Hippocampal formation (tissue), 2 donors: ENCODE data around the gene SRD5A1.

ENCODE experiments used
- DNase-seq, 2 donors: peaks; one replicate each; lab custom pipeline; 2025; lab: John Stamatoyannopoulos, UW

The SRD5A1 gene

GRCh38 chr5:6604341-6604740 is 28.9 kb upstream of the SRD5A1 start:
- no peak for DNase-seq

DNA sequence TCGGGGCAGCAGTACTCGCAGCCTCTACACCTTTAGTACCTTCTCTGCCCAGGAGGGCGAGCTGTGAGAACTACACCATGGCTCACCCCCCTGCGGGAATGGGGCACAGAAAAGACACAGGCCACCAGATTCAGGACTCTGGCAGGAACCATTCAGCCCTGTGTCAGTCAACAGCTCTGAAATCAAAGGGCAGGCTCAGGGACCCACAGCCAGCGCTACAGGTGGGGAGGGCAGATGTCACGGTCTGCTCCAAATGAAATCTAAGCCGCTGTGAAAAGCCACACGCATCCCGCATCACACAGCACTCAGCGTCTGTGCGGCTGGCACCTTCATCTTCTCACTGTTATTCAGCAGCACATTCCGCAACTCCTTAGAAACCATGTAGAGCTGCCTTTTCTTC is 28.3 kb upstream of the SRD5A1 start:
- DNase-seq = no peak

GRCh38 chr5:6606884-6607558 is 26.2 kb upstream of the SRD5A1 start:
- DNase-seq = no peak

GRCh38 chr5:6607559-6607936 is 25.7 kb upstream of the SRD5A1 start:
- no peak for DNase-seq

GRCh38 chr5:6608016-6608415 is 25.2 kb upstream of the SRD5A1 start:
- DNase-seq = no peak

GRCh38 chr5:6611334-6612256 is 21.6 kb upstream of the SRD5A1 start:
- DNase-seq = no peak

DNA sequence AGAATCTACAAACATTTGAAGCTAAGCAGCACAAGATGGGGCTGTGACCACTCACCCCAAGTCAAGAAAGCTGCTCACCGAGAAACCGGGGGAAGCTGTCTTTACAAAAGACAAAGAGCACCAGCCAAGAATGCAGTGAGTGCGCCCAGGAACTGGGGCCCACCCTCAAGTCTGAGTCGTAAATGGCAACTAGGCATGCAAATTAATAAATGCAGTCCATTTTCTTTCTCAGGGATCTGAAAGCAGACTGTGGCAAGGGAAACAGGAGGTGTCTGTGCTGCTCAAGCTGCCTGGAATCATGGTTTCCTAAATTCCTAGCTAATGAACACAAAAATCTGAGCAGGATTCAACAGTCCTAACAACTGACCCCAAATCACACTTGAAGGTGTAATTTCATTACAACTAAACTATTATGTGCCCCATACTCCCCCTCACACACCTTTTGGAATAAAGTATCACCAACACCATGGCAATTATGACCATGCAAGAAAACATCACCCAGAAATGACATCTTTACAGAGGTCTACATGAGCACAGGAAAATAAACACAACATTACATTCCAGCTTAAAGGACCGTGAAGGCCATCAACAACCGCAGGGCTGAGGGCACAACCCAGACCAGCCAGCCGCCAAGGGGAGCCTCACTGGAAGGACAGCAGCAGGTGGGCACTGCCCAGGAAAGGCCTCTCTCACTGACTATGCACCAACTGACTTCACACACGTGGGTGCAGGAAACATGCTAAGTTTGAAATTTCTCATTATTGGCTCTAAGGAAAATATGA is 18.0 kb upstream of the SRD5A1 start:
- DNase-seq = no peak

DNA sequence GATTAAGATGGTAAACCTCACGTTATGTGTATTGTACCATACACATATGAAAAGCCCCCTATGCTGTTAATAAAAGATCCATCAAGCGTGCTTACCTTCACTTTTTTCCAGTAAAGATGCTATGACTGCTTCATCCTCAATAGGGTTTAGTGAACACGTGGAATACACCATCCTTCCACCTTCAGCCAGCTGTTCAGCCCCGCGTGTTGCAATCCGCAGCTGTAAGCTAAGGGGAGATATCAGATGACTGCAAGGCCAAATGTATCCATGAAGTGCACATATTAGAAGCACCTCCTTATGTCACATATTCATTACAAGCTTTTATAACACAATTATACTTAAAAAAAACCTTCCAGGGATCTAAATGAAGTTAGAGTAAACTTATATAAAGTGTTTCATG is 16.6 kb upstream of the SRD5A1 start:
- no peak for DNase-seq

GRCh38 chr5:6623228-6623627 is 10.0 kb upstream of the SRD5A1 start:
- no peak for DNase-seq

- DNase-seq = no peak
These were observed 9.3 kb upstream of the SRD5A1 start for GRCh38 chr5:6623941-6624340.

DNA sequence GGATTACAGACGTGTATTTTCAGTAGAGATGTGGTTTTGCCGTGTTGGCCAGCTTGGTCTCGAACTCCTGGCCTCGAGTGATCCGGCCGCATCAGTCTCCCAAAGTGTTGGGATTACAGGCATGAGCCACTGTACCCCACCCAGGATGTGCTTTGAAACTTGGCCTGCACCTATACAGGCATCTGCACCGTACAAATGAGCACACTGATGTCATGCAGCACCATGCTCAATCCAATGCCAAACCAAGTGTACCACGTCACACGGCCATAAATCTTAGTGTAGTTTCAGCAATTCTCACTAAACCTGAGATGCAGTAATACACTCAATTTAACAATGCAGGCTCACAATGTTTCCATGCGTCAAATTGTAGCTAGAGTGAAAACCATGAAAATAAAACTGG is 6.7 kb upstream of the SRD5A1 start:
- DNase-seq = no peak

GRCh38 chr5:6631441-6631840 is 1.8 kb upstream of the SRD5A1 start:
- DNase-seq = no peak

DNA sequence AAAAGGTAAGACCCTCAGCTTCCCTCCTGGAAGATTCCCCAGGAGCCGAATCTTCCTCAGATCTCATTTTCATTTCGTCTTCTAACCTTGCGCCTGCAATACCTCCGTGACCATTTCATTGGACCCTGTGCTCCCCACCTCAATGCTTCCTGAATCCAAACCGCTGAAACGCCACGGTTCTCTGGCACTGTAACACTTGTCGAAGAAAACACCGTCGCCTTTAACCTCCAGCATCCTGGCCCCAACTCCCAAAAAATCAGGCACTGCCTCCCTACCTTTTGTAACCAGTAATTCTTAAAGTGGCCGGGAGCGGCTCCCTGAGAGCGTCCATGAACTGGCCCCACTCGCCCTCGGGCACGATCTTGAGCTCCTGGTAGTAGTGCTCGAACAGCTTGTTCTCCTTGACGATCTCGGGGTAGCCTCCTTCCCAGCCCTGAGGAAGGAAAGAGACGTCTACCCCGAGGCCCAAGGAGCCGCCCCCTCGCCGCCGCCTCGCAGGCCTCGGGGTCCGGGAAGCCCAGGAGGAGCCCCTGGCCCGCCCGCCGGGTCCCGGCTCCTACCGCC is 834 bp upstream of the SRD5A1 start:
- DNase-seq = no peak

DNA sequence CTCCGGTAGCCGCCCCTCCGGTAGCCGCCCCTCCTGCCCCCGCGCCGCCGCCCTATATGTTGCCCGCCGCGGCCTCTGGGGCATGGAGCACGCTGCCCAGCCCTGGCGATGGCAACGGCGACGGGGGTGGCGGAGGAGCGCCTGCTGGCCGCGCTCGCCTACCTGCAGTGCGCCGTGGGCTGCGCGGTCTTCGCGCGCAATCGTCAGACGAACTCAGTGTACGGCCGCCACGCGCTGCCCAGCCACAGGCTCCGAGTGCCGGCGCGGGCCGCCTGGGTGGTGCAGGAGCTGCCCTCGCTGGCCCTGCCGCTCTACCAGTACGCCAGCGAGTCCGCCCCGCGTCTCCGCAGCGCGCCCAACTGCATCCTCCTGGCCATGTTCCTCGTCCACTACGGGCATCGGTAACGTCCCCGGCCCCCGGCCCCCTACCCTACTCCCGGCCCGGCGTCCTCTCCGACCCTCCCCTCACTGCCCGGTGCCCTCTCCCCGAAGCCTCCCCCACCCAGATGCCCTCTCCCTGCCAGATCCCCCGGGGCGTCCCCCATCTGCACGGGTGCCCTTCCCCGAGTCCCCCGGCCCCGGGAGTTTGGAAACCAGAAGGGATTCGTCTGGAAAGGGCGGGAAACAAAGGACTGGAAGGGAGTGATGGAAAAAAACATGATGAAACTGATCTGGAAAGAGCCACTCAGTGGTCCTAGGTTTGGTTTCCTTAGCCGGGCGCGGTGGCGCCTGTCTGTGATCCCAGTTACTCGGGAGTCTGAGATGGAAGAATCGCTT is 417 bp downstream of the SRD5A1 start:
- peak in 1 of 2 donors; percentile 42 for DNase-seq

DNA sequence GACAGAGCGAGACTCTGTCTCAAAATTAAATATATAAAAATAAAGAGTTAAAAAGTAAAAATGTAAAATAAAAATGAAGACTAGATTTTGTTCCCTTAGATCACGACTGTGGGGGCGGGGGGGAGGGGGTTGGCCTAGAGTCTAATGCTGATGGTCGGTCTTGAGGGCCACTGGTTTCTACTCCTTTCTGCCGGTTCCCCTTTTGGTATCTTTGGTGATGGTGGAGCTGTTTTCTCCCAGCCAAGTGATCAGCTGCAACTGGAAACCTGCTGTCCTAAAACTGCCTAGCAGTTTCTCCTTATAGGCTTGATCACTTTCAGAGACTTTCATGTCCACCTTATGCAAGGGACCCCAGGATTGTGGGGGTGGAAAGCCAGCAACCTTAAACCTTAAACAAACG is 1.1 kb downstream of the SRD5A1 start:
- no peak for DNase-seq

DNA sequence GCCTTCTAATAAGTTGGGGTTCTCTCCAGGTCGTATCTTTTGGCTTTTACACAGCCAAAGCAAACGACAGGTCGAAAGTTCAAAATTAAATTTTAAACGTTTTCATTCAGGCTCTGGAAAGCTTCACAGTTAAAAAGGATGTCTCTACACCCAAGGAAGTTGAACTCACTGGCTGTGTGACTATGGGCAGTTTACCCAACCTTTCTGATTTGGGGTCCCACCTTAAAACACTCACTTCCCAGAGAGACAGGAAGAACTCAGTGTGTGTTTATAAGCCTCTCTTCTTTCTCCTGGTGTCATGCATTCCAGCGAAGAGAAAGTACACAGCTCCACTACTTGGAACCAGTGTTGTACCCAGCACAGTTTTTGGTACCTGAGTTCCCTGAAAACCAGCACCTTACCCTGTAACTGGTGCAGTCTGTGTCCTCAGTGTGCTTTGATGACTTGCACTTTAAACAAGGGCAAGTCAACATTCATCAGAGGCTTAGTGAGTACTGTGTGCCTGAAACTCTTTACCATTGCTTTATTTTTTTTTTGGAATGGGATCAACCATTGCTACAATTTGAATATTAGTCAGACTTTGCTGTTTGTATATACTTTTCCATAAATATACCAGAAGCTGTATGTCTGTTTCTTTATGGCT is 1.7 kb downstream of the SRD5A1 start:
- DNase-seq = no peak

DNA sequence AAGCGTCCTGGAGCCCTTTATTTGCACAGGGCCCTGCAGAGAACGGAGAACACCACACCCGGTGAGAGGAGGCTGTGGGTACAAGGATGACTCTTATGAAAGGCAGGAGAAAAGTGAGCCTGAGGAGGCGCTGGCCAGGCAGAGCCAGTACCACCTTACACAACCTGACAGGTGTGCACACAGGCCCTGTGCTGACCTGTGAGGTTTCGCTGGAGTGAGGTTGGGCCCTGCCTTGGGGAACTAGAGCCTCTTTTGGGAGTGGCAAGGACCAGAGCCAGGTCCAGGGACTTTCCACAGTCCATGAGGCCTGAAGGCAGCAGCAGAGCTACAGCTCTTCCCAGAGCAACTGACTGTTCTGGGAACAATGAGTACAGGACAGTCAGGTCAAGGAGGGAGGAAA is 3.1 kb downstream of the SRD5A1 start:
- no peak for DNase-seq

DNA sequence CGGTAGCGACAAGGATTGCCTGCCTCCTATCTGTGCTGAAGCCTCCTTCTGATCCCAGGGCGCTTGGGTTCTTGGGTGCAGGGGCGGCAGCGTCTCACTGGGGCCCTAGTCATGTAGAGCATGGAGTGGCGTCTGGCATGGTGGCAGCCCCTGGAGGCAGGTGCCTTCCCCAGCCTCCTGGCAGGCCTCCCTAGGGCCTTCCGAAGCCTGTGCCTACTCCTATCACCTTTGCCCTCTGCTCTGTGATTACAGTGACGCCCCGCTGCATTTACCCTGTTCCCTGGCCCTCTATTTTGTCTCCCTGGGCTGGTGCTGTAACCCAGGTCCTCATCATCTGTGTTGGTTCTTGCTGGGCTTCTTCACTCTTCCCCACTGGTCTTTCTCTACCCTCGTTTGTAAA is 3.8 kb downstream of the SRD5A1 start:
- no peak for DNase-seq

GRCh38 chr5:6637590-6637989 is 4.3 kb downstream of the SRD5A1 start:
- DNase-seq = no peak

DNA sequence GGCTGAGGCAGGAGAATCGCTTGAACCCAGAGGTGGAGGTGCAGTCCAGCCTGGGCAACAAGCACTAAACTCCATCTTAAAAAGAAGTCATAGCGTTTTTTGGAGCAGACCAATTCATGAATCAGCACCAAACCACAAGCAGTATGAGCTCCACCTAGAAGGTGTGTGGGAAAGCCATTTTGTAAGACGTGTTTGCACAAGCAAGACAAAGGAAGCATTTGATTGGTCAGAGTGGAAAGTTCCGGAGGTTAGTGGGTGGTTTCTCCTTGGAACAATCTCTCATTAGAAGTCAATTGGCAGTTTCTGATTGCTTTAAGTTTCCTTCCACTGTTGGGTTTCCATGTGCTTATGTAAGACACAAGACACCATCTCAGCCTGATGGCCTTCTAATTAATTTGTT is 5.0 kb downstream of the SRD5A1 start:
- DNase-seq = no peak

DNA sequence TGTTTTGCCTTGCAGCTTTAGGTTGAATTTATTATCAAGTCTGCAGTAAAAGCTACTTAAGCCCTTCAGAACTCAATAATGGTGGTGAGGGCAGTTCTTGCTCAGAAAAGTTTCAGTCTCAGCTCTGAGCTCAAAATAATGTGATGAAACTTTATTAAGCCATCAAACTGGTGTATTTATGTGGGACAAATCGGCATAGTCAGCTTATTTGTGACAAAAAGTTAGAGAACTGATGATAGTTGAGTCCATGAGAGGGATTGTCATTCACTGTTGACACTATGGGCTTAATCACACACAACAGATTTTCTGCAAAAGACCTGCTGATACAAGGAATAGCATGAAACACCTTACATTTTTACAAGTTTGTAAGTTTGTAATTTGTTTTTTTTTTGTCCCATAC is 9.4 kb downstream of the SRD5A1 start:
- DNase-seq = no peak
